Measurements from ENCODE around the gene FHDC1. TPM values are rescaled to one million over a fixed set of nuclear protein-coding genes. Genes with fewer than 3 reads are reported as not detected.
A peak's percentile ranks its signal among the peaks of the same experiment; 100 is the strongest.

Gene FHDC1
- total RNA-seq, 1 experiment from 2014 or later = 2.0 TPM

- no TSS peak for BruUV-seq (replicated peaks)
- Mint-ChIP-seq H3K4me1 (ENCODE audit: insufficient read depth, unreplicated experiment) (no peaks in the 10 kb centered on the region), H3K4me3 (ENCODE audit: unreplicated experiment) (no peak overlapping the region), H3K27me3 (ENCODE audit: insufficient read depth, unreplicated experiment) (no peaks in the 10 kb centered on the region), H3K36me3 (ENCODE audit: insufficient read depth, unreplicated experiment) (peaks cover 21% of the 10 kb centered on the region), H3K27ac (ENCODE audit: low read depth, unreplicated experiment) (no peak overlapping the region), H3K9me3 (ENCODE audit: unreplicated experiment) (no peaks in the 10 kb centered on the region)
- no peak for DNase-seq (ENCODE audit: unreplicated experiment)
- ChIA-PET CTCF (no interaction called here), POLR2A (no interaction called here)
- TF ChIP-seq CTCF (IDR thresholded peaks at IDR 0.05; ENCODE audit: unreplicated experiment) = no peak
- intact Hi-C loops (cut with micrococcal nuclease) = no loop called here
Measured at GRCh38 chr4:152949930-152950329, 13.8 kb downstream of the FHDC1 start.

- H3K4me1 Mint-ChIP-seq (ENCODE audit: insufficient read depth, unreplicated experiment) = no peaks in the 10 kb centered on the region
- BruUV-seq (replicated peaks) = no TSS peak
- no peak overlapping the region for H3K4me3 Mint-ChIP-seq (ENCODE audit: unreplicated experiment)
- H3K36me3 Mint-ChIP-seq (ENCODE audit: insufficient read depth, unreplicated experiment) = peaks cover 21% of the 10 kb centered on the region
- H3K27me3 Mint-ChIP-seq (ENCODE audit: insufficient read depth, unreplicated experiment) = no peaks in the 10 kb centered on the region
- no peak for TF ChIP-seq CTCF (IDR thresholded peaks at IDR 0.05; ENCODE audit: unreplicated experiment)
- intact Hi-C loops (cut with micrococcal nuclease) = no loop called here
- DNase-seq (ENCODE audit: unreplicated experiment) = no peak
- H3K27ac Mint-ChIP-seq (ENCODE audit: low read depth, unreplicated experiment) = no peak overlapping the region
- H3K9me3 Mint-ChIP-seq (ENCODE audit: unreplicated experiment) = no peaks in the 10 kb centered on the region
- ChIA-PET CTCF (no interaction called here), POLR2A (no interaction called here)
Measured at GRCh38 chr4:152950402-152951274, 14.5 kb downstream of the FHDC1 start.

- Mint-ChIP-seq H3K36me3 (ENCODE audit: insufficient read depth, unreplicated experiment) (peaks cover 15% of the 10 kb centered on the region), H3K4me3 (ENCODE audit: unreplicated experiment) (no peak overlapping the region), H3K27me3 (ENCODE audit: insufficient read depth, unreplicated experiment) (no peaks in the 10 kb centered on the region), H3K27ac (ENCODE audit: low read depth, unreplicated experiment) (no peak overlapping the region), H3K9me3 (ENCODE audit: unreplicated experiment) (no peaks in the 10 kb centered on the region), H3K4me1 (ENCODE audit: insufficient read depth, unreplicated experiment) (no peaks in the 10 kb centered on the region)
- BruUV-seq (replicated peaks) = no TSS peak
- intact Hi-C loops (cut with micrococcal nuclease) = no loop called here
- ChIA-PET POLR2A (no interaction called here), CTCF (no interaction called here)
- no peak for TF ChIP-seq CTCF (IDR thresholded peaks at IDR 0.05; ENCODE audit: unreplicated experiment)
- DNase-seq (ENCODE audit: unreplicated experiment) = no peak
Measured at GRCh38 chr4:152951348-152951747, 15.2 kb downstream of the FHDC1 start.

DNA sequence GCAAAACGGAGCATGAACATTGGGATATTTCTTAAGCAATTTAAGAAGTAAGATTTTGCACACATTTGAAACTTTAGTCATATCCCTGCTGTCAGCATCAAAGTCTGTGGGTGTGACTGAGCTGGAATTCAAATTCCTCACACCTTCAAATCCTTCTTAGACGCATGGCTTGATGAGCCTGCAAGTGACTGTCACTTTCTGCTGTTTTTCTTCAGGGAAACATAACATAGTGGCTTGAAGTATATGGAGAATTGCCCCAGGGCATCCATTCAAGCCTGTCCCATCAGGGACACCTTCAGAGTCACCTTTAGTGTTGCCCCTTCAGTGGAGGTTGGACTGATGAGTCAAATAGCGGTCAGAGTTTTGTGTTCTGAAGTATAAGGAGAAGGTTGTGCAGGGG, 17.4 kb downstream of the FHDC1 start:
- Mint-ChIP-seq H3K9me3 (ENCODE audit: unreplicated experiment) (no peaks in the 10 kb centered on the region), H3K4me1 (ENCODE audit: insufficient read depth, unreplicated experiment) (no peaks in the 10 kb centered on the region), H3K27ac (ENCODE audit: low read depth, unreplicated experiment) (peak overlapping the region; percentile 50), H3K27me3 (ENCODE audit: insufficient read depth, unreplicated experiment) (no peaks in the 10 kb centered on the region), H3K4me3 (ENCODE audit: unreplicated experiment) (no peak overlapping the region), H3K36me3 (ENCODE audit: insufficient read depth, unreplicated experiment) (peaks cover 7% of the 10 kb centered on the region)
- CTCF ChIA-PET = no interaction called here
- intact Hi-C loops (cut with micrococcal nuclease) = no loop called here
- BruUV-seq (replicated peaks) = no TSS peak
- POLR2A ChIA-PET = interaction anchor here (0.7 kb wide), 1 partner anchor 174 kb away, joined by 3 read pairs; no protein-coding TSS in a partner anchor
- no peak for DNase-seq (ENCODE audit: unreplicated experiment)
- no peak for TF ChIP-seq CTCF (IDR thresholded peaks at IDR 0.05; ENCODE audit: unreplicated experiment)
